Liver (tissue), 3 donors: Measurements from ENCODE around the gene MPRIP.

Experiments used
- CTCF ChIP-seq: fragments of 150-350 bp; IDR thresholded peaks from 2 replicates; pipeline ENCODE4 v1.5.1; 2017; ENCODE audit warnings: improper control_type of control experiment, low read depth, low read length; ENCODE audit not compliant: missing input control
- SP1 ChIP-seq: IDR thresholded peaks from 2 replicates; pipeline ENCODE4 v1.6.1; 2018; ENCODE audit warnings: antibody characterized with exemption, mild to moderate bottlenecking
- YY1 ChIP-seq: IDR thresholded peaks from 2 replicates; pipeline ENCODE4 v1.6.1; 2016; ENCODE audit warnings: antibody characterized with exemption, mild to moderate bottlenecking
- donor health status: healthy.
- donor health status: healthy.

GRCh38 chr17:17156107-17156506, 113.8 kb downstream of the MPRIP start:
- TF ChIP-seq CTCF (no peak), YY1 (no peak), SP1 (no peak)
